HG02885 (cell line): Measurements from ENCODE around the gene RDH14.

Experiments used
- ATAC-seq: cut with Tn5 transposase; IDR thresholded peaks from one replicate; pipeline ENCODE4 v1.9.1; 2021; ENCODE audit warnings: mild to moderate bottlenecking; ENCODE audit not compliant: unreplicated experiment, poor library complexity

The RDH14 gene

DNA sequence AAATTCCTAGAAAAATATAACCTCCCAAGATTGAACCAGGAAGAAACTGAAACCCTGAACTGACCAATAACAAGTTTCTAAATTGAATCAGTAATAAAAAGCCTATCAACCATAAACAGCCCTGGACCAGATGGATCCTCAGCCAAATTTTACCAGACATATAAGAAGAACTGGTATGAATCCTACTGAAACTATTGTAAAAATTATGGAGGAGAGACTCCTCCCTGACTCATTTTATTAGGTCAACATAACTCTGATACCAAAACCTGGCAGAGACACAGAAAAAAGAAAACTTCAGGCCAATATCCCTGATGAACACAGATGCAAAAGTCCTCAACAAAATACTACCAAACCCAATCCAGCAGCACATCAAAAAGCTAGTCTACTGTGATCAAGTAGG lies 17.6 kb upstream of the RDH14 start:
- no peak for ATAC-seq

DNA sequence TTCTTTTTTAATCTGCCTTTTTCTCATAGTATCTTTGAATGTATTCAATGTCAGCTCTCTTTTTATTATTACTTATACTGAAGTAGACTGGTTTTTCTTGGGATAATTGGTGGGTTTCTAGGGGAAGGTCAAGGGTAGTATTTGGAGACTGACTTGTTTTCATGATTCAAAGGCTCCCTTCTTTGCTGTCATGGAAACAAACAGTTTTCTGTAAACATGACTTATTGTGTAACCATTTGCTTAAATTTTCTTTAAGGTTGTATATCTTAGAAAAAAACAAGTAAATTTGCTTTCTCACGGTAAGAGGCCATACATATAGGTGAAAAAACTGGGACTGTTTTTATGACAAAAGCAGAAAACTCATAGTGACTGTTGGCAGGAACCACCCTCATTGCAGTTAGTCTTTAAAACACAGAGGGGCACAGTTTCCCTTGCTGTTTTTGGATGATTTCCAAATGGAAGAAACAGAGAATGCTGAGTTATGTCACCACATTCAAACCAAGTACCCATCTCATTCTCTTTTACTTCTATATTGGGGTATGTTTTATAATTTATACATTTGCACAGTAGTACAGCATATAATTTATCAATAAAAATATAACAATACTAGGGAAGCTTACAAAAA lies 5.8 kb upstream of the RDH14 start:
- no peak for ATAC-seq

DNA sequence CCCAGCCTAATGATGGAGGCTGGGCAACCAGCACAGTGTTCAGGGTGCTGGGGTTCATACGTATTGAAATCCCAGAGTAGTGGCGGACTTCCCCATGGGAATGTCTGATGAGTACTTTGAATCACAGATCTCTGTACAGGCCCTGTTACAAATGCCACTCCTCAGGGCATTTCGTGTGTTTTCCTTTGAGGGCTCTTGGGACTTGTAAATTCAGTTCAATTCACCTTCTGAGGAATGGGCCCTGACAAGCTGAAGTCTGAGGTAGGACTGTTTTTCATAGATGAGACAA lies 288 bp upstream of the RDH14 start:
- no peak for ATAC-seq

DNA sequence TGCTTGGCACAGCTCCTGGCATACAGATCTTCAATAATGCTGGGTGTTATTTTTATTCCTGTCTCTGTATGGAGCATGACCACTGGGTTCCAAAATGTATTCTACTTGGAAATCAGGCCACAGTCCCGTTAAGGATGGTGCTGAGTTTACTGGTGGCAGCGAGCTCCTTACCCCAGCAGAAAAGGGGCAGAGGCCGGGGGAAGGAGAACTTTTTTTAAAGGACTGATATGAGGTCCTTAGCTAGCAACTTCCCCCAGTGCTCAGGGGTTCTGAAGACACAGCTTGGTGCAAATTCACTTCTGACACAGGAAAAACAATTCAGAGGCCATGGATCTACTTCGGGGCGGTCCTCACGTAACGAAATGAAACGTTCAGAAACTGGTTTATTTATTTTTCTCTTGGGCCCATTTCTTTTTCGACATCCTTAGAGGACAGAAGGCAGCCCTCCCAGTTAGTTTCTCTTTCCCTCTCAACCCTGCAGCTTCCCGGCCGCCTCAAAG lies 872 bp downstream of the RDH14 start:
- no peak for ATAC-seq

DNA sequence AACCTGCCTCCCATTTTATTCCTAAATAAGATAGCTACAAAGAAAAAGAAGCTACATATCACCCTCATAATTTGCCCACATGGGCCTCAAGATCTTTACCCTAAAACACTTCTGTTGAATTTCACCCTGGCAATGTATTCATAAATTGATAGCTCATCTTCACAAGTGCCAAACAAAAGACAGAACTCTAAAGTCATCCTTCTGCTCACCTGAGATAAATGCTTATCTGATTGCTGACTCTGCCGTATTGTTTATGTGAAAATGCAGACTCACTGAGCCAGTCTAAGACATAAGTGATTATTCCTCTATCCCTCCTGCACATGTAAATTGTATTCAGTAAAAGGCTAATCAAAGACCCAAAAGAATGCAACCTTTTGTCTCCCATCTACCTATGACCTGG lies 2.0 kb downstream of the RDH14 start:
- no peak for ATAC-seq

DNA sequence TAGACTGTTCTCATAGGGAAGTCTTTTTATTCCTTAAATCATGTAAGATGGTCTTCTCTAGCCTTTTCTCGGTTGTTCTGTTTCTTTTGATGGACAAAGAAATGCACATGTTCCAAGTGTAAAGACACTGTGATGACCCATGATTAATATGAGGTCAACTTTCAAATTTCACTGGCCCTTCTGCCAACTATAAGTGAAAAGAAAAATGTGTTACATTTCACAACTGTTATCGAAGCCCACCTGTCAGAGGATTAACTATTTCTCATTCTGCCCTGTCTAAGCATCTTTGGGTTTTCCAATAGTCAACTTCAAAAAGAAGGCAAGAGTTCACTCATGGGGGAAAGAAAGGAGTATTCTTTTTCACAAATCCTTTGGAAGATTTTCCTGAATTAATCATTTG lies 3.3 kb downstream of the RDH14 start:
- no peak for ATAC-seq

DNA sequence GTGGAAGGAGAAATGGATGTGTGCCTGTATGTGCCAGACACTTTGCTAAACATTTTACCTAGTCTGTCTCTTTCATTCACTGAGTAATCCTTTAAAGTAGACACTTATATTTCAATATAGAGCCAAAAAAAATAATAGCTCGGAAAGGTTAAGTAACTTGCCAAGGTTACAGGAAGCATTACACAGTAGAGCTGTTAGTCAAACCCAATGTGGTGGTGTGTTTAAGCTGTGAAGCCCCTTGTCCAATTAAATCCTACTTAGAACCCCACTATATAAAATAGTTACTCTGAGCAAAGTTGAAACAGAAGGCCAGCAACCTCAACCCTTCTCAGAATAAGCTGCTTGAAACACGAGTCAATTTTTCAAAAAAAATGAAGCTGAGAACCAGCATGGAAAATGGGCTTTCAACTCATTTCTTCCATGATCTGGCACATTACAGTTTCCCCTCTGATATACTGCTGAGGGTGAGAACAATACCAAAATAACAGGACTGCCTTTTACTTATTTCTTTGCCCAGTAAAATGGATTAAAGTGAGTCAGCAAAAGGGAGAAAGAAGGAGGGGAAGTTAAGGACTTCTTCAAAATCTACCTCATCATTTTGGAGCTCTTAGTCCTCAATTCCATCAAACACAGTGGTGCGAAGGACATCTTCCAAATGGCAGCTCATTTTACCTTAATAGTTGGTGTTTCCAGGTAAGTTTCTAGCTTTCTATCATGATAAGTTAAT lies 7.9 kb downstream of the RDH14 start:
- ATAC-seq = no peak

DNA sequence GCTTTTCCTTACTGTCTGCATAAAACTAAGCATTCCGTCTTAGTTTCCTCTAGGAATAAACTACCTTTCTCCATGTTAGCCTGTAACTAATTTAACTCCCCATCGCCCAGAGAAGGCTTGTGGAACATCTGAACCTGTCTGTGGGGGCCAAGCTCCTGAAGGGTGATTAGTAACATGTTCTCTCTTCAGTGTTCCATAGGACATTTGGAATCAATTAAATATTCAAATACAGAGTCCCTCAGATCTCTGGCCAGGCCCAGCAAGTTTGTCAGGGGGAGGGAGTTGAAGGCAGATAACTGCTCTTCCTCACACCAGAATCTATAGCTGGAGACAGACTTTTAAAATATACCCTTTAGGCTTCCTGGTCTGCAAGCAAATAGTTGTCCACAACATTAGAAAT lies 8.8 kb downstream of the RDH14 start:
- no peak for ATAC-seq

DNA sequence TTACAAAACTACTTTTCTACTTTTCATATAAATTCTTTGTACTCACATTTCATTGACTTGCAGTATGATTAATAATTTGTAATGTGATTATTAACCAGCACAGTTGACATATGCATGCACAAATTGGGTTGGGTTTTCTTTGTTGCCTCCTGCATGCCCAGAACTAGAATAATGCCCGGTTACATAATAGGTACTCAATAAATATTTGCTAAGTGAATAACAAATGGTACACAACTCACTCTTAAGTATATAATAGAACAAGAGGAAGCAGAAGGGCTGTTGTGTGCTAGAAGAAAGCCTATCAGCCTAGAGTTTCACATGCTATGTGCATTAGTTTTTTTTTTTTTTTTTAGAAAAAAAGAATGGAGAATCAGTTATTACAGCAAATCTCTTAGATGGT lies 9.3 kb downstream of the RDH14 start:
- no peak for ATAC-seq

DNA sequence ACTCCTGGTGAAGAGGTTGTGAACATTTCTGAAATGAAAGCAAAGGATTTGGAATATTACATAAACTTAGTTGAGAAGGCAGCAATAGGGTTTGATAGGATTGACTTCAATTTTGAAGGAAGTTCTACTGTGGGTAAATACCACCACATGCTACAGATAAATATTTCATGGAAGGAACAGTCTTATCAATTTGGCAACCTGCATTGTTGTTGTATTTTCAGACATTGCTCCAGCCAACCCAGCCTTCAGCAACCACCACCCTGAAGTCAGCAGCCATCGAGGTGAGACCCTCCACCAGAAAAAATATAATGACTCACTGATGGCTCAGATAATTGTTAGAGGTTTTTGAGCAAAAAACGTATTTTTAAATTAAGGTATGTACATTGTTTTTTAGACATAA lies 10.0 kb downstream of the RDH14 start:
- no peak for ATAC-seq

DNA sequence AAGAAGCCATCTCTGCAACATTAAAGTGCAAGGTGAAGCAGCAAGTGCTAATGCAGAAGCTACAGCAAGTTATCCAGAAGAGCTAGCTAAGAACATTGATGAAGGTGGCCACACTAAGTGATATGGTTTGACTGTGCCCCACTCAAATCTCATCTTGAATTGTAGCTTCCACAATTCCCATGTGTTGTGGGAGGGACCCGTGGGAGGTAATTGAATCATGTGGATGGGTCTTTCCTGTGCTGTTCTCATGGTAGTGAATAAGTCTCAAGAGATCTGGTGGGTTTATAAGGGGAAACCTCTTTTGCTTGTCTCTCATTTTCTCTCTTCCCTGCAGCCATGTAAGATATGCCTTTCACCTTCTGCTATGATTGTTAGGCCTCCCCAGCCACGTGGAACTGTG lies 11.4 kb downstream of the RDH14 start:
- no peak for ATAC-seq

DNA sequence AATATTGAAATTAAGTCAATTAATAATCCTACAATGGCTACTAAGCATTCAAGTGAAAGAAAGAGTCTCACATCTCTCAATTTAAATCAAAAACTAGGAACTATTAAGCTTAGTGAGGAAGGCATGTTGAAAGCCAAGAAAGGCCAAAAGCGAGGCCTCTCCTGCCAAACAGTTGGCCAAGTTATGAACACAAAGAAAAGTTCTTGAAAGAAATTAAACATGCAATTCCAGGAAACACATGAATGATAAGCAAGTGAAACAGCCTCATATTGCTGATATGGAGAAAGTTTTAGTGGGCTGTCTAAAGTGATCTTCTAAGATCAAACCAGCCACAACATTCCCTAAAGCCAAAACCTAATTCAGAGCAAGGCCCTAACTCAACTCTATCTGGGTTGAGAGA lies 11.8 kb downstream of the RDH14 start:
- ATAC-seq = no peak

DNA sequence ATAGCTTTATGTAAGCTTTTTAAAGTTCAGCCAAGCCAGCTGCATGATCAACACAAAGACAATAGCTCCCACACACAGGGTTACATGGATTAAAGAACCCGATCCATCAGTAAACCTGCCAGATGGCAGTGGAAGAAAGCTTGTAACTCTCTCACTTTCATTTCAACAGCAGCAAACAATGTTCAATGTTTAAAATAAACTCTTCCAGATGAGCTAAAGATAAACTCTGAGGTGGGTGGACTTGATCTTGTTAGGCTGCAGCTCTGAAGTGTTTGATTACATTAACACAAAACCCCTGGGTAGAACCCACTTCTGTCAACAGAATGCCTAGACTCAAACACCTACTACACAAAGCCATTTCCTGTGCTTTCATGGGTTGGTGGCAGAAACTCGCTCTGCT lies 13.9 kb downstream of the RDH14 start:
- ATAC-seq = peak; percentile 73

DNA sequence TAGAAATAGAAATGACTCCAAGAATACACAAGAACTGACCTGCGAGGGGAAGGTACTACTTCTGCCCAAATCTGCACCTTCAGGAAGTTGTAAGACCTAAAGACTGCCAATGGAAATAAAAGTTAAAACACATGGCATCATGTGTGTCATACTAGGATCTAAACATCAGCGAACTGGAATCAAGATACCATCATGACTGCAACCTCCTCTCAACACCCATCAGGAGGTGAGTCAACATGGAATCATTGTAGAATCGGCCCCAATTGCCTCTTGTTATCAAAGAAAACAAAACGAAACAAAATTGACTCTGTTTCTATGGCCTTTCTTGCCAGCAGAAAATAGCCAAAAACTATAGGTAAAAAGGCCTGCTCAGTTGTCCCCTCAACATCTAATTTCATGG lies 15.1 kb downstream of the RDH14 start:
- no peak for ATAC-seq

DNA sequence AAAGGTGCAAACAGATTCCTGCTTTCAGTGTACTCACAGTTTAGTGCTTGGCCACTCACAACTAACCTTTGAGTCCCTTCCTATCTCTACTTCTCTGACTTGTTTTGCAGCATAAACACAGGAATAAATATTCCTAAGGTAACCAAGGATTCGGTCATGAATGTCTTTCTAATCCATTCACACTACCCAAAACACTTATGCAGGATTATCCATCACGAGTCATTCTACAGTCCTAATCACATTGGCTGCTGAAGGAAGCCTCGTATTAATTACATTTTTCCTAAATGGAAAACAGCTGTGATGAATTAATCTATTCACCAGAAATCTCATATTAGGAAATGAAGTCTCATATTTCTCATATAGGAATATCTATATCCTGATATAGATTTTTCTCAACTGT lies 16.3 kb downstream of the RDH14 start:
- no peak for ATAC-seq

DNA sequence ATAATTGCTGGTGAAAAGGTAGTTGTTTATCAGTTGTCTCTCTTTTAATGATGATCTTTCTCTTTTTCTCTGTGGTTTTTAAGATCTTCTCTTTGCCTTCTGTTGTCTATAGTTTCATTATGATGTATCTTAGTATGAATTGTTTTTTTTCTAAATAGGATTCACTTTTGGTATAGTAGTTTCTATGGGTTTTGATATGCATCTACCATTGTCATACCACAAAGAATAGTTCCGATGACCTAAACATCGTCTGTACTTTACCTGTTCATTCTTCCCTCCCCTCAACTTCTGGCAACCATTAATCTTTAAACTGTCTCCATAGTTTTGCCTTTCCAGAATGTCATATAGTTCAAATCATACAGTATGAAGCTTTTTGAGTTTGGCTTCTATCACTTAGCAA lies 19.6 kb downstream of the RDH14 start:
- peak; percentile 45 for ATAC-seq

DNA sequence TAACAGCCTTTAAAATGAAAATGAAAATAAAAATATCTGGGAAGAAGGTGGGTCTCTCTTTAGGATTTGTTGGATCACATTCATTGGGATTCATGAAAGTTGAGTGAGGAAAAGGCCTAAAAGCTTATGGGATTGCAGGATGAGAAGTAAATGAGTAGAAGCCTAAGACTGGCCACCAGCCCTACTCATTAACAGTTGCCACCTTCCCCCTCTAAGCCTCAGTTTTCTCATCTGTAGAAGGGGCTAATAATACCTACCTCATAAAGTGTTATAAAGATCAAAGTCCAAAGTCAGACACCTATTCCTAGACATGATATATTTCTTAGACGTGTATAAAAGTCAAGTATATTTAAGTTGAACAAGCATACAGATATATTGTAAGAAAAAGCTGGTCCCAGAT lies 23.8 kb downstream of the RDH14 start:
- ATAC-seq = no peak

DNA sequence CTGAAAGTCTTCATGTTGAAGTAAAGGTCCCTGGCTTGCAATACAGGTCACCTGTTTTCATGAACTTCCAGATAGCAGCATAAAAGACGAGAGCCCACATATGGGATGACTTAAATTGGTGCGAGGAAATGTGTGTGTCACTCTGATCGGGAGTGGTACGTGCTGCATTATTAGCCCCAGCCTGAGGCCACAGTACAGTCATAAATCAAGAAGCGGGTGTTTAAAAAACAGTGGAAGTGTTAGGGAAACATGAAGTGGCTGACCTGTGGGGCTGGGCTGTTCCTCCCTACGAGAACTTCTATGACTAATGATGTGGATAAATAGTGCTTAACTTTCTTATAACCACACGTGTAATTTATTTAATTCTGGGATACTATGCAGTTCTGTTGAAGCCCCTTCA lies 24.4 kb downstream of the RDH14 start:
- no peak for ATAC-seq

DNA sequence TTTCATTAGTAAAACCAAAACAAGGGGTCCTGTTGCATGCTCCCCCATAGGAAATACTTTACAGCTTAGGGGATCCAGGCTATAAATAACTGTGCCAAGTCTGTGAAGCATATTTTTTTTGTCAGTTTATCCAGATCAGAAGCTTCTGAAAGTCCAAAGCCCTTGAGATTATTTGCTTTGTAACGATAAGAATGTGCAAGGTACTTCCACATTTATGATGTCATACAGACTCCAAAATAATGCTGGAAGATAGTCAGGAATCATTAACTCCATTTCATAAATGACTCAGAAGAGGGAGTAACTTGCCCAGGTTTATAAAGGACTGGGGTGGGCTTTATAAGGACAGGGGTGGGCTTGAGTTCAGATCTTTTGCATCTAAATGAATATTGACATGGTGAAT lies 29.3 kb downstream of the RDH14 start:
- ATAC-seq = no peak

DNA sequence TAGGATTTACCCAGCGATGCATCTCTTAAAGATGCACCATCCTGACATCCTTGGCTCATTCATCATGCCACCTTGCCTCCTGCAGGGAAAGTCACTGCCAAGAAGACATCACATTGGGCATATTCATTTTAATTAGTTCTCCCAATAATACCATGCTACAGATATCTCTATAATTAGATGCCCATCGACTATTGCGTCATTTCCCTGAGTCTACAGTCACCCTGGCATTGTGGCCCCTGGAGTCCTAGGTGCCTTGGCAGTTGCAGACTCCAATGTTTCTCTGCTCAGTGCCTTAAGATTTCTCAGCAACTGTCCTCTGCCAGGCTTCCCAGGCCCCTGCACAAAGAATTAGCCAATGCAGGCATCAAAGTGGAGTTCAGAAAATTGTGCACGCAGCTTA lies 32.6 kb downstream of the RDH14 start:
- ATAC-seq = no peak

DNA sequence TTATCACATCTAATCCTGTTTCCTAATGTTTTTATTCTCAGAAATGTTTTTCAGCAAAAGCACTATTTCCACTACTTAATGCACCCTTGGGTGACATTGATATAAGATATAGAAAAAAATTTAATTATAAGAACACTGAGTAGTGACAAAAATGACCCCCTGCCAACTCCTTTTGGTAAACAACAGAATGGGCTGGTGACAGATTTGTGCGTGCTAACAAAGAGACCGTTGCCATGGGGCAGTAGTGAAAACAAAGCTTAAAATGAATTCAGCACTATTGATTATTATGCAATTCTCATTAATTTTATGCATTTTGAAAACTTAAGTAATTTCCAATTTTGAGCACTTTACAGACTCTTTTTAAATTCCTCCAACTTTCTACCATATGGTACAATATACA lies 33.1 kb downstream of the RDH14 start:
- no peak for ATAC-seq

DNA sequence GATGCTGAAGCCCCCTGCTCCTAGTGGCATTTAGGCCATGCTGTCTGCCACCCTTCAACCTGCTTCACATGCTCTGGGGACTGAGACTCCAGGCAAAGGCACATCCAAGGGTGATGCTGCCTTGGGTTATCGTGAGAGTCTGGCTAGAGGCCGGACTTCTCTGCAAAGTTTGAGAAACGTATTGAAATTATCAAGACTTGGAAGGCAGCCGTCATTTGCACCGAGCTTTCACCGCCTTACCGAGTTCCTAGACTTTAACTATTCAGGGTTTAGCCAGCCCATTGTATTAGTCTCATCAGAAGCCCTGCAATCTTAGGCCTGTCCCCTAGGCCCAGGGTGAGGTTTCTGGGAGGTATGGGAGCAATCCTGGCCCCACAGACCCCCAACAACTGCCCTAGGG lies 34.0 kb downstream of the RDH14 start:
- ATAC-seq = no peak
